Activated CD4-positive, alpha-beta memory T cell treated with anti-CD3 and anti-CD28 coated beads, Interleukin-2, amount 10 ng/mL, durations not matched to agents 7 days and 5 days (primary cell): ENCODE results near the gene RALGDS. TPM values are rescaled to one million over a fixed set of nuclear protein-coding genes. Genes with fewer than 3 reads are reported as not detected.
"Not testable (repeated sequence)": the region's sequence is repeated elsewhere in the genome, so short reads cannot be mapped to it uniquely, and the experiment has no call there.

Experiments
- CTCF ChIA-PET: fragments of 350-600 bp; sonication (Branson Sonifier 250); formaldehyde crosslinking; loops from one replicate; lab custom pipeline; 2021; ENCODE audit warnings: antibody characterized with exemption, inconsistent platforms; lab: Charles Lee
- POLR2A ChIA-PET: fragments of 350-600 bp; sonication (Branson Sonifier 250); formaldehyde crosslinking; loops from one replicate; lab custom pipeline; 2021; ENCODE audit warnings: antibody characterized with exemption; lab: Charles Lee
- DNase-seq: peaks from one replicate; pipeline ENCODE4 v3.0.0-alpha.2; 2020
- H3K27ac Mint-ChIP-seq: one replicate; pipeline ENCODE4 v1.8.0; 2021; ENCODE audit warnings: mild to moderate bottlenecking, mixed read lengths
- H3K27me3 Mint-ChIP-seq: one replicate; pipeline ENCODE4 v1.8.0; 2021; ENCODE audit warnings: mixed read lengths
- H3K36me3 Mint-ChIP-seq: one replicate; pipeline ENCODE4 v1.8.0; 2021; ENCODE audit warnings: low read depth, mixed read lengths
- H3K4me1 Mint-ChIP-seq: one replicate; pipeline ENCODE4 v1.8.0; 2021; ENCODE audit warnings: mixed read lengths
- H3K4me3 Mint-ChIP-seq: one replicate; pipeline ENCODE4 v1.8.0; 2021; ENCODE audit warnings: mild to moderate bottlenecking, mixed read lengths
- H3K9me3 Mint-ChIP-seq: one replicate; pipeline ENCODE4 v1.8.0; 2021; ENCODE audit warnings: mixed read lengths
- total RNA-seq, 2 experiments: library from RNA; stranded (reverse); gene quantifications; one replicate each; pipeline ENCODE4 v1.2.3, GENCODE V29; 2021

Gene RALGDS
- total RNA-seq, 2 experiments from 2014 or later = 113 to 123 TPM

GRCh38 chr9:133098104-133098754, 22.8 kb downstream of the RALGDS start:
- Mint-ChIP-seq H3K9me3 (peaks cover 8% of the 10 kb centered on the region), H3K4me1 (no peaks in the 10 kb centered on the region), H3K36me3 (peaks cover 71% of the 10 kb centered on the region), H3K4me3 (no peak overlapping the region), H3K27ac (no peak overlapping the region), H3K27me3 (no peaks in the 10 kb centered on the region)
- ChIA-PET POLR2A (interaction anchor here (0.9 to 1.6 kb wide), 2 partner anchors 13 to 34 kb away, joined by 3 read pairs; no protein-coding TSS in a partner anchor), CTCF (interaction anchor here (1.8 kb wide), 1 partner anchor 46 kb away, joined by 8 read pairs; no protein-coding TSS in a partner anchor)
- no peak for DNase-seq

- Mint-ChIP-seq H3K36me3 (peaks cover 41% of the 10 kb centered on the region), H3K27ac (no peak overlapping the region), H3K9me3 (peaks cover 8% of the 10 kb centered on the region), H3K4me3 (no peak overlapping the region), H3K4me1 (no peaks in the 10 kb centered on the region), H3K27me3 (no peaks in the 10 kb centered on the region)
- ChIA-PET POLR2A (interaction anchor here (0.8 to 1.2 kb wide), 2 partner anchors 31 to 64 kb away, joined by 3 read pairs; partner anchors contain the start of gene GTF3C5), CTCF (interaction anchor here (0.7 to 2.6 kb wide), 4 partner anchors 14 to 54 kb away, joined by 3 to 13 read pairs (median 3); no protein-coding TSS in a partner anchor)
- no peak for DNase-seq
Measured at GRCh38 chr9:133094842-133095393, 26.1 kb downstream of the RALGDS start.

DNA sequence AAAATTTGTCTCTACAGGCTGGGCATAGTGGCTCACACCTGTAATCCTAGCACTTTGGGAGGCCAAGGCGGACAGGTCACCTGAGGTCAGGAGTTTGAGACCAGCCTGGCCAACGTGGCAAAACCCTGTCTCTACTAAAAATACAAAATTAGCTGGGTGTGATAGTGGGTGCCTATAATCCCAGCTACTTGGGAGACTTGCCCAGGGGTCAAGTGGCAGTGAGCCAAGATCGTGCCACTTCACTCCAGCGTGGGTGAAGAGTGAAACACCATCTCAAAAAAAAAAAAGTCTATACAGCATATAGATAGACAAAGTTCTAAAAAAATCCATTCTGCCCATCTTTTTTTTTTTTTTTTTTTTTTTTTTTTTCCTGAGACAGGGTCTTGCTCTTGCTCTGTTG, 26.7 kb downstream of the RALGDS start:
- ChIA-PET POLR2A (interaction anchor here (0.8 kb wide), 1 partner anchor 30 kb away, joined by 3 read pairs; no protein-coding TSS in a partner anchor), CTCF (interaction anchor here (0.7 to 1.2 kb wide), 5 partner anchors 8 to 787 kb away, joined by 3 to 5 read pairs (median 3); no protein-coding TSS in a partner anchor)
- not testable (repeated sequence) for H3K4me1 Mint-ChIP-seq, H3K9me3 Mint-ChIP-seq, H3K4me3 Mint-ChIP-seq, H3K27me3 Mint-ChIP-seq, H3K27ac Mint-ChIP-seq, DNase-seq
- peaks cover 37% of the 10 kb centered on the region for H3K36me3 Mint-ChIP-seq

DNA sequence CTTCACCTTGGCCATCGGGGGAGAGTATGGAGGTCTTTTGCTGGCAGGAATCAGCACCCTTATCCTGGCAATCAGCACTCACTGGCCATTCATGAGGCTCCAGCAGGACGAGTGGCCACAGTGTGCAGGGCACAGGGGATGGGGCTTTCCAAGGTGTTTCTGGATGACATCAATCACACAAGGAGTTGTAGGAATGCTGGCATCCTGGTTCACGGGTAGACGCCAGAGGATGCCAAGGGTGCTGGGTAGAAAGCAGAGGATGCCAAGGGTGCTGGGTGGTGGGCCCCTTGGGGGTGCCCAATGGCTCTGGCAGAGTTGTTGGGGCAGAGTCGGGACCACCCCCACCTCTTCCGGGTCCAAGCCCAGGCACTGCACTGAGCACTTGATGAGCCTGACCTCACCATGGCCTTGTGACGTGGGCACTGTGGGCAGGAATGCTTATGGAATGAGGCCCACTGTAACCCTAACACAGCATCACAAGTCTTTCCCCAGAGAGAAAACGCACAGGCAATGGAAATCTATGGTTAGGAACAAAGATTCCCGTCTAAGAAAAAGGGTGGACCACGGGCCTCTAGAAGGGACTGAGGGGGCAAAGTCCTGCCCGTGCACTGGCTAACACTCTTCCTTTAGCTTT, 30.2 kb downstream of the RALGDS start:
- H3K36me3 Mint-ChIP-seq = peaks cover 2% of the 10 kb centered on the region
- no peak overlapping the region for H3K27ac Mint-ChIP-seq
- no peaks in the 10 kb centered on the region for H3K27me3 Mint-ChIP-seq
- ChIA-PET POLR2A (no interaction called here), CTCF (no interaction called here)
- no peak overlapping the region for H3K4me3 Mint-ChIP-seq
- no peak for DNase-seq
- no peaks in the 10 kb centered on the region for H3K9me3 Mint-ChIP-seq
- H3K4me1 Mint-ChIP-seq = no peaks in the 10 kb centered on the region

DNA sequence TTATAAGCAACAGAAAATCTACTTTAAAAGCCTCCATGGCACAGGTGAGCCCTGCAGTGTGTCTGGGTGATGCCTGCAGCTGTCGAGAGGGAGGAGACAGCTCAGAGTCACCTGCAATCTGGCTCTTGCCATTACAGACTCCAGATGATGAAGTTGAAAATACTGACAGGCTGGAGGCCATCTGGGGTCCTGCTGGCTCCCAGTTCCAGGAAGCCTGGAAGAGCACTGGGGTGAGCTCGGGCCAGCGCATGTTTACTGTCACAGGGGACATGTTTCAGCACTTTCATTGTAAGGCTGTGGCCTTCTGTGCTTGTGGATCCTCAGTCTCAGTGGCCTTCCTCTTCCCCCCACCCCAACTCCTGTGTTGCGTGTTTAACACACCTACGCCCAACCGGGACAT, 30.9 kb downstream of the RALGDS start:
- H3K27me3 Mint-ChIP-seq = no peaks in the 10 kb centered on the region
- H3K4me3 Mint-ChIP-seq = no peak overlapping the region
- no peaks in the 10 kb centered on the region for H3K4me1 Mint-ChIP-seq
- no peaks in the 10 kb centered on the region for H3K9me3 Mint-ChIP-seq
- ChIA-PET CTCF (interaction anchor here (1.0 kb wide), 1 partner anchor 54 kb away, joined by 4 read pairs; no protein-coding TSS in a partner anchor), POLR2A (no interaction called here)
- DNase-seq = no peak
- no peaks in the 10 kb centered on the region for H3K36me3 Mint-ChIP-seq
- H3K27ac Mint-ChIP-seq = no peak overlapping the region

DNA sequence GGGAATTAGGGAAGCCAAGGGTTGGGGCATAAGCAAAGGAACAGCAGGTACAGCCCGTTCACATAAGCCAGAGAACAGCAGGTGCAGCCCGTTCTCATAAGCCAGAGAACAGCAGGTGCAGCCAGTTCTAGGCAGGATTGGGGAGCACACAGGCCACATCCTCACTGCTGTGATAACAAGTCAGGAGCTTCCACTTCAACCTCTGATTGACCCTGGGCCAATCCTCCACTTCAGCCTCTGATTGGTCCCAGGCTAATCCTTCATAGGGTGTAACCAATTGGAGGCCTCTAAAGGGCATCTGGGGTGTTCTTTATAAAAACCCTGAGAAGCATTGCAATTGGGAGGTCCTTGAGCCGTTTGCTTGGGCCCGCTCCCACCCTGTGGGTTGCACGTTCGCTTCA, 31.8 kb downstream of the RALGDS start:
- H3K9me3 Mint-ChIP-seq = no peaks in the 10 kb centered on the region
- CTCF ChIA-PET = interaction anchor here (1.0 kb wide), 1 partner anchor 55 kb away, joined by 4 read pairs; no protein-coding TSS in a partner anchor
- no peak for DNase-seq
- H3K27ac Mint-ChIP-seq = no peak overlapping the region
- H3K27me3 Mint-ChIP-seq = no peaks in the 10 kb centered on the region
- no peaks in the 10 kb centered on the region for H3K4me1 Mint-ChIP-seq
- no peak overlapping the region for H3K4me3 Mint-ChIP-seq
- POLR2A ChIA-PET = no interaction called here
- no peaks in the 10 kb centered on the region for H3K36me3 Mint-ChIP-seq

DNA sequence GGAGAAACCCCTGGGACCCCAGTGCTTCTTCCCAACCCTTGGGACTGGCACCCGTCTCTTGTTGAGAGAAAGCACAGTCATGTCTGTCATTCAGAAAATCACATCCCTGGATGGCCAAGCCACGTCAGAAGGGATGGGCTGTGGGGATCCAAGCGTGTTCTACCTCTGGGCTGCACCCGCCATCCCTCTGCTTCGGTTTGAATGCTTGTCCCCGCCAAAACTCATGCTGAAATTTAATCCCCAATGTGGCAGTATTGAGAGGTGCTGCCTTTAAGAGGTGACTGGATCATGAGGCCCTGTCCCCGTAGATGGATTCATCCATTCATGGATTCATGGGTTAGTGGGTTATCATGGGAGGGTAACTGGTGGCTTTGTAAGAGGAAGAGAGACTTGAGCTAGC, 32.3 kb downstream of the RALGDS start:
- ChIA-PET CTCF (no interaction called here), POLR2A (no interaction called here)
- Mint-ChIP-seq H3K4me3 (no peak overlapping the region), H3K27me3 (no peaks in the 10 kb centered on the region), H3K27ac (no peak overlapping the region), H3K36me3 (no peaks in the 10 kb centered on the region), H3K9me3 (no peaks in the 10 kb centered on the region), H3K4me1 (no peaks in the 10 kb centered on the region)
- no peak for DNase-seq

DNA sequence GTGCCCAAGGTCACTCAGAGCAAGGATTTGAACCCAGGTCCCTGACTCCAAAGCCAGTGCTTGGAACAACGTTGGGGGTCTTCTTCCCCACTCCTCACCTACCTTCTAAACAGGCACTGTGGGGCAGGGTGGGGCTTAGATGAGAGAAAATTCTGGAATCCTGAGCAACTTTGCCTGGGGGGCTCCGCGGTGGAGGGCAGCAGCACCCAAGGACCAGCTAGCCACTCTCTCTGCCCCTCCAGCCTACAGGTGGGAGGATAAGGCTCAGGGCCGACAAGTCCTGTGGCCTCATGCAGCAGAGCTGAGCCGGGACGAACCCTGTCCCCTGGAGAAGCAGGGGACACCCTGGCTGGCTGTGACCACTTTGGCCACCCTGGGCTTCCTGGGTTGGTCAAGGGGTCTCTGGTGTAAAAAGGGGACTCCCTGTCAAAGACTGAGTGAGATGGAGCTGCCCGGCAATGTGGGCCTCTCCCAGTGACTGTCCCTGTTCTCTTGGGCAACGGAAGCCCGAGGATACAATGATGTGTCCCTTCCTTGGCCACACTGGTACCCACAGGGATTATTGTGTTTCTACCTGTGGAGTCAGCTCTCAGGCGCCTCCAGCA, 32.8 kb downstream of the RALGDS start:
- no peak for DNase-seq
- Mint-ChIP-seq H3K36me3 (no peaks in the 10 kb centered on the region), H3K4me3 (no peak overlapping the region), H3K4me1 (no peaks in the 10 kb centered on the region), H3K9me3 (no peaks in the 10 kb centered on the region), H3K27ac (no peak overlapping the region), H3K27me3 (no peaks in the 10 kb centered on the region)
- CTCF ChIA-PET = no interaction called here
- POLR2A ChIA-PET = interaction anchor here (0.8 kb wide), 1 partner anchor 56 kb away, joined by 3 read pairs; no protein-coding TSS in a partner anchor

DNA sequence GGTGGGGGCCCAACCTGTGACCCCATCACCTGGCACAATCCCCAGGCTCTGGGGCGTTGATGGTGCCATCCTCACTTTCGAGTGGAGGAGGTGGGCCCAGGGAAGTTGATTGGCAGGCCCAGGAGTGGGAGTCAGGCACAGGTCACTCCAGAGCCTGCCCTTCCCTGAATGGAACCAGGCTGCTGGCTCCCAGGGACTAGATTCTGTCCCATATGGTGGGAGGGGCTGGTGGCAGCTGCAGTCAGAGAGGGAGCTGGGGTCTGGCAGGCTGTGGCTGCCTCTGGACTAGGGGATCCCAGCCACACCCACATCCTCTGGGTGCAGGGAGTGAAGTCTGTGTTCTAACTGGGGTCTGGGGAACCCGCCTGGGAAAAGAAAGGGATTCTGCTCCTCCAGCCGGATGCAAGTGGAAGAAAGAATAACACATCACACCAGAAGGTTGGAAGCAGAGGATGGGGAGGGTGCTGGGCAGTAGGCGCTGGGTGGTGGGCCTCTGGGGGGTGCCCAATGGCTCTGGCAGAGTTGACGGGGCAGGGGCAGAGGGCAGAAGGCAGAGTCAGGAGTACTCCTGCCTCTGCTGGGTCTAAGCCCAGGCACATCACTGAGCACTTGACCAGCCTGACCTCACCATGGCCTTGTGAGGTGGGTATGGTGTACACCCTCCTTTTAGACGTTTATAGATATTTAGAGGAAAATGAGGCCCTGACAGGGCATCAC, 33.5 kb downstream of the RALGDS start:
- POLR2A ChIA-PET = interaction anchor here (0.8 kb wide), 1 partner anchor 57 kb away, joined by 3 read pairs; no protein-coding TSS in a partner anchor
- CTCF ChIA-PET = no interaction called here
- Mint-ChIP-seq H3K36me3 (no peaks in the 10 kb centered on the region), H3K4me1 (no peaks in the 10 kb centered on the region), H3K9me3 (no peaks in the 10 kb centered on the region), H3K27ac (no peak overlapping the region), H3K27me3 (no peaks in the 10 kb centered on the region), H3K4me3 (no peak overlapping the region)
- no peak for DNase-seq

DNA sequence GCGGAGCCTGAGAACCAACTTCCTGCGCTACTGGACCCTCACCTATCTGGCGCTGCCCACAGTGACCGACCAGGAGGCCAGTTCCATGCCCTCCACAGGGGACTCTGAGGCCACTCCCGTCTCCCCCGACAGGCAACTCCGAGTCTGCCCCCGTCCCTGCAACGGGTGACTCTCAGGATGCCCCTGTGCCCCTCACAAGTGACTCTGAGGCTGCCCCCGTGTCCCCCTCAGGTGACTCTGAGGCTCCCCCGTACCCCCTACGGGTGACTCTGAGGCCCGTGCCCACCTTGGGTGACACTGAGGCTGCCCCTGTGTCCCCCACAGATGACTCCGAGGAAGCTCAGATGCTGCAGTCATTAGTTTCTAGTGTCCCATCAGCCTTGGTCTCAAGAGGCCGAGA, 34.1 kb downstream of the RALGDS start:
- no peaks in the 10 kb centered on the region for H3K27me3 Mint-ChIP-seq
- POLR2A ChIA-PET = no interaction called here
- no peaks in the 10 kb centered on the region for H3K9me3 Mint-ChIP-seq
- no peak overlapping the region for H3K4me3 Mint-ChIP-seq
- no peak overlapping the region for H3K27ac Mint-ChIP-seq
- DNase-seq = no peak
- CTCF ChIA-PET = no interaction called here
- H3K36me3 Mint-ChIP-seq = no peaks in the 10 kb centered on the region
- no peaks in the 10 kb centered on the region for H3K4me1 Mint-ChIP-seq

DNA sequence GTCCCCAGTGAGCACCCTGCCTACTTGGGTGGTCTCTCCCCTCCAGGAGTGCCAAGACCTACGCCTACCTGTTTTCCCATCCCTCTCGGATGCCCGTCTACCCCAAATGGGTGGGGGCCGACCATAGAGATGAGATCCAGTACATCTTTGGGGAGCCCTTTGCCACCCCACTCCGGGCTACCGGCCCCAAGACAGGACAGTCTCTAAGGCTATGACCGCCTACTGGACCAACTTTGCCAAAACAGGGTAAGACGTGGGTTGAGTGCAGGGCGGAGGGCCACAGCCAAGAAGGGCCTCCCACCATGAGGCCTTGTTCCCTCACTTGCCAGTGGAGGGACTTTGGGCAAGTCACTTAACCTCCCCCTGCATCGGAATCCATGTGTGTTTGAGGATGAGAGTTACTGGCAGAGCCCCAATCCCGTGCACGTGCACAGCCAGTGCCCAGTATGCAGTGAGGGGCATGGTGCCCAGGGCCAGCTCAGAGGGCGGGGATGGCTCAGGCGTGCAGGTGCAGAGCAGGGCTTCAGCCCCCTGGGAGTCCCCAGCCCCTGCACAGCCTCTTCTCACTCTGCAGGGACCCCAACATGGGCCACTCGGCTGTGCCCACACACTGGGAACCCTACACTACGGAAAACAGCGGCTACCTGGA, 34.7 kb downstream of the RALGDS start:
- CTCF ChIA-PET, H3K36me3 Mint-ChIP-seq, H3K4me3 Mint-ChIP-seq, DNase-seq, H3K4me1 Mint-ChIP-seq, POLR2A ChIA-PET, H3K27ac Mint-ChIP-seq, H3K27me3 Mint-ChIP-seq, H3K9me3 Mint-ChIP-seq: not testable (repeated sequence)

GRCh38 chr9:133083688-133084087, 37.4 kb downstream of the RALGDS start:
- H3K27me3 Mint-ChIP-seq = peaks cover 13% of the 10 kb centered on the region
- H3K4me1 Mint-ChIP-seq, CTCF ChIA-PET, DNase-seq, POLR2A ChIA-PET, H3K4me3 Mint-ChIP-seq, H3K27ac Mint-ChIP-seq, H3K36me3 Mint-ChIP-seq, H3K9me3 Mint-ChIP-seq: not testable (repeated sequence)
